Choroid plexus epithelial cell (primary cell): ENCODE data around the gene UBQLN4.

Source experiments
- DNase-seq: peaks from one replicate; pipeline ENCODE4 v3.0.0-alpha.2; 2010; ENCODE audit warnings: low read depth
- H3K4me3 ChIP-seq: 2 replicates; pipeline ENCODE4 v1.5.1; 2011; ENCODE audit warnings: low read depth, mild to moderate bottlenecking, control low read depth, low read length, moderate library complexity
- CTCF ChIP-seq: conservative IDR thresholded peaks from 2 replicates; pipeline ENCODE4 v1.5.1; 2011; ENCODE audit warnings: low read depth, mild to moderate bottlenecking, control low read depth, inconsistent platforms, low read length, moderate library complexity

The UBQLN4 gene

GRCh38 chr1:155990005-155990739, 63.4 kb downstream of the UBQLN4 start:
- no peak overlapping the region for H3K4me3 ChIP-seq
- TF ChIP-seq CTCF, result no peak
- no peak for DNase-seq

- TF ChIP-seq CTCF, result peak; percentile 98
- DNase-seq, result peak; percentile 77
- no peak overlapping the region for H3K4me3 ChIP-seq
These were observed 64.2 kb downstream of the UBQLN4 start for GRCh38 chr1:155989242-155990004.
